GM19372 (cell line): Measurements from ENCODE around the gene CFAP20DC.
"Not testable (repeated sequence)": the region's sequence is repeated elsewhere in the genome, so short reads cannot be mapped to it uniquely, and the experiment has no call there.

Experiments used
- ATAC-seq: cut with Tn5 transposase; IDR thresholded peaks from one replicate; pipeline ENCODE4 v1.9.1; 2021; ENCODE audit warnings: mild to moderate bottlenecking, low read depth, moderate library complexity; ENCODE audit not compliant: unreplicated experiment

The CFAP20DC gene

GRCh38 chr3:59049671-59050331, at the start of gene CFAP20DC:
Gene CFAP20DC (minus strand): TSS chr3:59050025. CDS start chr3:59049631, 394 bp downstream.
- peak; percentile 98 for ATAC-seq

- not testable (repeated sequence) for ATAC-seq
Observed at GRCh38 chr3:59098516-59098915, 48.7 kb upstream of the CFAP20DC start.

- ATAC-seq: no peak
Observed at GRCh38 chr3:59094446-59094845, 44.6 kb upstream of the CFAP20DC start.

GRCh38 chr3:59093521-59093920, 43.7 kb upstream of the CFAP20DC start:
- ATAC-seq: no peak

DNA sequence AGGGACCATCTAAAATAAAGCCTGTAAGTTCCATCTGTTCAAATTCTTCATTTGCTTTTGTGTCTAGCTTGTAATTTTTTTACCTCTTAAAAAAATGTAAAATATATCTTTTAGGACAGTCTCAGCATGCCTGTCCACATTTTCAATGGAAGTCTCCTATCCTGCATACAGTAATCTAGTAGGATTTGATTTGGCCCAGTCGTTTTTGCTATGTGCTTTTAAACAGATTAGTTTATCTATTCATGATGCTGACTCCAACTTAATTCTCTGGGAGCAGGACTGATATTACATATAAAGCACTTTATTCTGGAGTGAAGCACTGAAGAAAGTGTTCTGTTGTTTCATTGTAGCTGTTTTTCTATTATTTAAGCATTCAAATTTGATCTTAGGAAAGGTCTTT, 38.9 kb upstream of the CFAP20DC start:
- ATAC-seq: no peak

DNA sequence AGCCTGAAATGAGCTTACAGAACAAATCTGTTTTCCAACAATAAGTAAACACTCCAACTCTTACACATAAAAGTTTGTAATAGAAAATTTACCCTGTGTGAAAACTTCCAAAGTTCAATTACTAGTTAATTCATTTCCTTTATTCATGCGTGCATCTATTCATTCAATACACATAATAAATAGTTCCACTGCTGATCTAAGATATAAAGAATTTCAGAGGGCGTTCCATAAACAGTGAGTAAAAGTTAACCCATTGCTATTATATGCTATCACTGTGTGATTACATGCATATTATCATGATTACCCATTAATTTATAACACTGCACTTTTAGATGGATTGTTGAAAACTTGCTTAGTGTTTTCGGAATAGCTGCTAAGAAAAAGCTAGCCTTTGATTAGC, 36.2 kb upstream of the CFAP20DC start:
- no peak for ATAC-seq

- no peak for ATAC-seq
Observed at GRCh38 chr3:59084583-59084982, 34.8 kb upstream of the CFAP20DC start.

DNA sequence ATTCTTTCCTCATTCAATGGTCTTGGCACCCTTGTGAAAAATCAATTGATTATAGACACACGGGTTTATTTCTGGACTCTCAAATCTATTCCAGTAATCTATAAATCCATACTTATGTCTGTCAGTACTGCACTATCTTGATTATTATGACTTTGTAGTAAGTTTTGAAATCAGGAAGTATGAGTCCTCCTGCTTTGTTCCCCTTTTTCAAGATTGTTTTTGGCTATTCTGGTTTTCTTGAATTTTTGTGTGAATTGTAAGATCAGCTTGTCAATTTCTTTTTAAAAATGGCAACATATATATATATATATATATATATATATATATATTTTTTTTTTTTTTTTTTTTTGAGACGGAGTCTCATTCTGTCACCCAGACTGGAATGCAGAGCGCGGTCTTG, 32.3 kb upstream of the CFAP20DC start:
- no peak for ATAC-seq

DNA sequence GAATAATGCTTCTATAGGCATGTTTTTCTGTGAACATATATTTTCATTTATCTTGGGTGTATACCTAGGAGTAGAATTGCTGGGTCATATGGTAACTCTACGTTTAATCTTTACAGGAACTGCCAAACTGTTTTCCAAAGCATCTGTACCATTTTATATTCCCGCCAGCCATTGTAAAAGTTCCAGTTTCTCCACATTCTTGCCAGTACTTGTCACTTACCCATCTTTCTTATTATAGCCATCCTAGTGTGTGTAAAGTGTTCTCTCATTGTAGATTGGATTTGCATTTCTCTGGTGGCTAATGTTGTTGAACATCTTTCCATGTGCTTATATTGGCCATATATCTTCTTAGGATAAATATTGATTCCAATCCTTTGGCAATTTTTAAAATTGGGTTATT, 31.2 kb upstream of the CFAP20DC start:
- no peak for ATAC-seq

GRCh38 chr3:59079962-59080361, 30.1 kb upstream of the CFAP20DC start:
- no peak for ATAC-seq

DNA sequence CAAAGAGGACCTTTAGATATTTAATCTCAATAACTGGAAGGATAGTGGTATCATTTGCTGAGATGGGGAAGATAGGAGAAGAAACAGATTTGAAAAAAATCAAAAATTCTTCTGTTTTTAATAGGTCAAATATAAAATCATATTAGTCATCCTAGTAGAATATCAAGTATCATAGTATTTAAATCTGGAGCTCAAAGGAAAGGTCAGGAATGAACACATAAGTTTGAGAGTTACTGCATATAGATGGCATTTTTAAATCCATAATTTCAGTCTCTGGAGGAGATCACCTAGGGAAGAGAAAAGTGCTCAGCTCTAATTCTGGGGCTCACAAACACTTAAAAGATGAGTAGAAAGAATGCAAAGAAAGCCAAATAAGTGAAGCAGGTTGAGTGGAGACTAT, 24.9 kb upstream of the CFAP20DC start:
- no peak for ATAC-seq

- ATAC-seq: no peak
Observed at GRCh38 chr3:59072681-59073080, 22.9 kb upstream of the CFAP20DC start.

GRCh38 chr3:59069838-59070237, 20.0 kb upstream of the CFAP20DC start:
- no peak for ATAC-seq

DNA sequence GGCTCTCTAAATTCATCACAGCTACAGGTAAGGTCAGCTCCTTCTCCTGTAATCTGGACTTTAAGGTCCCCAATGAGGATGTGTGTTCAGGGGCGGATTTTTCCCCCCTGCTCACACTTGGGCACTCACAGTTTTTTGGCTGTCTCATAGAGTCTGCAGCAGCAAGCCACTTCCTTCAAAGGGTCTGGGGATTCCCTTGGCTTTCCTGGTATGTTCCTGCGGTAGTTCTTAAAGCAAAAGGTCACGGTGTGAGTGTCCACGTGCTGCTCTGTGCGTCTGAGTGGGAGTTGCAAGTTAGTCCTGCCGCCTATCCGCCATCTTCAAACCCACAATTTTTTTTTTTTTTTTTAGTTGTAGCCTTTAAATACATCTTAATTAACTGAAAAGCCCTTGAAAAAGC, 15.4 kb upstream of the CFAP20DC start:
- no peak for ATAC-seq

- no peak for ATAC-seq
Observed at GRCh38 chr3:59064728-59065127, 14.9 kb upstream of the CFAP20DC start.

- no peak for ATAC-seq
Observed at GRCh38 chr3:59064276-59064675, 14.5 kb upstream of the CFAP20DC start.

DNA sequence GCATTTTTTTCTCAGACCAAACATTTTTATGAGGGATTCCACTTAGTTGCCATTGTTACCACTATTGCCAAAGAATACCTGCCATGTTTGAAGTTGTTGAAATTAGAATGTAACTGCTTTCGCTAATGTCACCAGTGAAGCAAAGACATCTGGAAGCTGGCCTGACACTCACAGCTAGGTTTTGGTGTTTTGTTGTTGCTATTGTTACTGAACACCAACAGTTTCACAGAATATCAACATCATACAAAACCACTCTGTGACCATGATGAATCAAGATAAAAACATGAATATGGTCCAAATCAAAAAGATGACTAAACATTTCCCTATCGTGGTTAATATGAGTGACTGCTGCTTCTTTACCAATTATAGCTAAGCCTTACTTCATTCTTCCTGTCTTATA, 6.9 kb upstream of the CFAP20DC start:
- no peak for ATAC-seq

DNA sequence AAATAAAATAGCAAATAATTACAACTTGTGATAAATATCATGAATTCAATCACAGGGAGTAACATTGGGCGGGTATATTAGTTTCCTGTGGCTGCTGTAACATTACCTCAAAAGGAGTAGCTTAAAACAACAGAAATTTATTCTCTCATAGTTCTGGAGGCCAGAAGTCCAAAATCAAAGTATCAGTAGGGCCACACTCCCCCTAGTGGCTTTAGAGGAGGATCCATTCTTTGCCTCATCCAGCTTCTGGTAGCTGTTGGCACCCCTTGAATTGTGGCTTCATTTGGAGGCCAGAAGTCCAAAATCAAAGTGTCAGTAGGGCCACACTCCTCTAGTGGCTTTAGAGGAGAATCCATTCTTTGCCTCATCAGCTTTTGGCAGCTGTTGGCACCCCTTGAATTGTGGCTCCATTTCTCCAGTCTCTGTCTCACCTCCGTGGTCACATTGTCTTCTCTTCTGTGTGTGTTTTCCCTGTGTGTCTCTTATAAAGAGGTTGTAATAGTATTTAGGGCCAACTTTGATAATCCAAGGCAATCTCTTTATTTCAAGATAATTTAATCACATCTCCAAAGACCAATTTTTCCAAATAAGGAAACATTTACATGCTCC, 3.1 kb upstream of the CFAP20DC start:
- ATAC-seq: no peak

- not testable (repeated sequence) for ATAC-seq
Observed at GRCh38 chr3:59050811-59051414, 1.1 kb upstream of the CFAP20DC start.

DNA sequence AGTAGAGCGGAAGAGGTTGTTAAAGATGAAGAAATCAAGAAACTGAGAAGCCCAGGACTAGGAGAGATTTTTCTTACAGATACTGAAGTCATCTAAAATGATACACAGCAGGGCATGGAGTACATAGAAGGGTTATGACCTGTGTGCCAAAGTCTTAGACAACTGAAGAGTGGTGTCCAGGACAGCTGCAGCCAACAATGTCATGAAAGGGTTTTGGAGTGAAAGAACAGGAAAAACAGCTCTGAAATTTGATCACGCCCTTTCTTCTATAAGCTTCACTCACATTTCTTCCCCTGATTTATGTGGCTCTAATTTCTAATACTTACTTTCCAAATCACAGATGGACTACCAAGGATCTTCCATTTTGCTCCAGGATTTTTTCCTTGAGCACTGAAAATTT, 3.0 kb downstream of the CFAP20DC start:
- no peak for ATAC-seq

DNA sequence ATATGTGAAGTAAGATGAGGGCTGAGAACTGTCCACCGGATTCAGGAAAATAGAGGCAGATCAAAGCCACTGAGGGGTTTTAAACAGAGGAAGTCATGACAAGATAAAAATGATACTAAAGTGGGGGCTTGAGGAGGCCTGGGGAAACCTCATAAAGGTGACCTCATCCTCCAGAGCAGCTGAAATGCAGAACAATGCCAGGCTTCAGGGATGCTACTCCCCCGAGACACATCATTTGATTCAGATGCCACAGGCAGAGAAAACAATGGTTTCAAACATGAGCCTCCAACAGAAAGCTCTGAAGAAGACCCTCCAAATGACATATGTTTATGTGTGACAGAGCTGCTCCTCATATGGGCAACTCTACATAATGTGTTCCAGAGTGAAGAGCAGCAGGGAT, 6.4 kb downstream of the CFAP20DC start:
- ATAC-seq: no peak

DNA sequence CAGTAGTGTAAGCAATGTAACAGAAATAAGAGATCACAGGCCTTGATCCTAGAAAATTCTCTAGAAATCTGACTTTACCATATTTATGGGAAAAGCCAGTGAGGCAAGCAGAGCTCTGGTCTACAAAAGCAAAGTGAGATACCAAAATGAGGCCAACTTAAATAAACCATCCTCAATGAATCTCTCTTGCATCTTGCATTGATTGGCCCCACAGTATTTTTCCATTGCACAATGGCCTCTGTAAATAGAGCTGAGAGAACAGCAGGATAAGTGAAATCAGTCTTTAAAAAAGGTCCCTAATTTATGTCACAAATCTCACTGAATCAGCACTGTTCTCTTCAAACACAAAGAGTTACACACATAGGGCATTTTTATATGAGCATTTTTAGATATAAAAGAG, 8.9 kb downstream of the CFAP20DC start:
- no peak for ATAC-seq
